SK-N-SH (cell line): Measurements from ENCODE around the gene CLCNKB. TPM values are rescaled to one million over a fixed set of nuclear protein-coding genes. Genes with fewer than 3 reads are reported as not detected.

Experiments
- CTCF ChIA-PET: fragments of 300-600, 350-600 bp; formaldehyde crosslinking; extraction: SDS; loops from one replicate; lab custom pipeline; 2021; lab: Yijun Ruan, JAX
- POLR2A ChIA-PET: fragments of 350-600 bp; sonication (Branson Sonifier 250); formaldehyde crosslinking; extraction: SDS; loops from one replicate; lab custom pipeline; 2020; ENCODE audit warnings: antibody characterized with exemption, inconsistent platforms; lab: Yijun Ruan, JAX
- DNase-seq: peaks from one replicate; pipeline ENCODE4 v3.0.0; 2012
- H2AFZ ChIP-seq: fragments of 200-600 bp; sonication (generic); 2 replicates; pipeline ENCODE4 v1.8.1; 2016; ENCODE audit warnings: antibody characterized with exemption, mild to moderate bottlenecking, low read depth
- H3F3A ChIP-seq: fragments of 200-600 bp; sonication (generic); replicated peaks from 2 replicates; pipeline ENCODE3; 2016; ENCODE audit warnings: antibody characterized with exemption, mild to moderate bottlenecking; ENCODE audit not compliant: insufficient read depth
- H3K27ac ChIP-seq, 2 experiments: fragments of 200-500 bp in 1 of 2; fragments of 200-600 bp in 1 of 2; sonication (Bioruptor generic) in 1 of 2; sonication (generic), shearing (Covaris generic) in 1 of 2; 2 replicates each; pipeline versions ENCODE4 v1.5.1 to v1.6.1; 2014 to 2016; ENCODE audit warnings: low read depth in 2 of 2, inconsistent platforms in 1 of 2, low read length in 1 of 2, mild to moderate bottlenecking in 1 of 2, mixed read lengths in 1 of 2
- H3K27me3 ChIP-seq: fragments of 200-600 bp; sonication (generic), shearing (Covaris generic); 2 replicates; pipeline ENCODE4 v1.6.1; 2016; ENCODE audit warnings: mixed run types; ENCODE audit not compliant: insufficient read depth
- H3K36me3 ChIP-seq, 2 experiments: fragments of 200-500 bp in 1 of 2; fragments of 200-600 bp in 1 of 2; sonication (Bioruptor generic) in 1 of 2; sonication (generic) in 1 of 2; replicated peaks in 1 of 2; 2 replicates each; pipeline versions ENCODE3 to v1.5.1; 2014 to 2016; ENCODE audit warnings: low read length in 1 of 2, mild to moderate bottlenecking in 1 of 2; ENCODE audit not compliant: insufficient read depth in 2 of 2, control insufficient read depth in 1 of 2
- H3K4me1 ChIP-seq, 2 experiments: fragments of 200-500 bp in 1 of 2; fragments of 200-600 bp in 1 of 2; sonication (Bioruptor generic) in 1 of 2; sonication (generic), shearing (Covaris generic) in 1 of 2; 2 replicates each; pipeline versions ENCODE4 v1.5.1 to v1.6.1; 2014 to 2016; ENCODE audit warnings: low read depth in 1 of 2, low read length in 1 of 2, mixed run types in 1 of 2; ENCODE audit not compliant: insufficient read depth in 2 of 2, control insufficient read depth in 1 of 2
- H3K4me2 ChIP-seq: fragments of 200-600 bp; sonication (generic), shearing (Covaris generic); 2 replicates; pipeline ENCODE4 v1.6.1; 2017; ENCODE audit warnings: mixed run types
- H3K4me3 ChIP-seq, 2 experiments: fragments of 200-500 bp in 1 of 2; fragments of 200-600 bp in 1 of 2; sonication (Bioruptor generic) in 1 of 2; sonication (generic), shearing (Covaris generic) in 1 of 2; 2 replicates each; pipeline versions ENCODE4 v1.5.1 to v1.8.1; 2014 to 2016; ENCODE audit warnings: low read depth in 2 of 2, inconsistent platforms in 1 of 2, low read length in 1 of 2, mild to moderate bottlenecking in 1 of 2, mixed read lengths in 1 of 2, moderate library complexity in 1 of 2
- H3K79me2 ChIP-seq: fragments of 200-600 bp; sonication (generic); 2 replicates; pipeline ENCODE4 v1.8.1; 2017; ENCODE audit warnings: mild to moderate bottlenecking; ENCODE audit not compliant: insufficient read depth
- H3K9ac ChIP-seq: fragments of 200-600 bp; sonication (generic); 2 replicates; pipeline ENCODE4 v1.6.1; 2017; ENCODE audit warnings: mixed run types
- H3K9me2 ChIP-seq: fragments of 200-600 bp; sonication (generic); 2 replicates; pipeline ENCODE4 v1.6.1; 2017; ENCODE audit warnings: mixed run types
- H3K9me3 ChIP-seq: fragments of 200-600 bp; sonication (generic); 2 replicates; pipeline ENCODE4 v1.6.1; 2017; ENCODE audit warnings: mixed run types, mild to moderate bottlenecking, moderate library complexity
- H4K20me1 ChIP-seq: fragments of 200-600 bp; sonication (generic); 2 replicates; pipeline ENCODE4 v1.6.1; 2017; ENCODE audit warnings: mild to moderate bottlenecking, mixed run types; ENCODE audit not compliant: insufficient read depth
- CHD2 ChIP-seq: fragments of 150-350 bp; IDR thresholded peaks from 2 replicates; pipeline ENCODE4 v1.6.1; 2018; ENCODE audit warnings: low read length; ENCODE audit not compliant: partially characterized antibody
- EZH2phosphoT487 ChIP-seq: fragments of 200-600 bp; sonication (generic); IDR thresholded peaks from 2 replicates; pipeline ENCODE4 v1.6.1; 2017; ENCODE audit warnings: low read depth, mixed run types, mild to moderate bottlenecking, antibody characterized with exemption, moderate library complexity, borderline replicate concordance
- FOSL2 ChIP-seq: IDR thresholded peaks from 2 replicates; pipeline ENCODE4 v1.4.0; 2012; ENCODE audit warnings: low read depth, mild to moderate bottlenecking, moderate library complexity, borderline replicate concordance
- GABPA ChIP-seq: IDR thresholded peaks from 2 replicates; pipeline ENCODE4 v1.4.0; 2012; ENCODE audit warnings: low read depth, mild to moderate bottlenecking
- JUND ChIP-seq: IDR thresholded peaks from 2 replicates; pipeline ENCODE4 v1.4.0; 2012
- MEF2A ChIP-seq: IDR thresholded peaks from 2 replicates; pipeline ENCODE4 v1.4.0; 2012; ENCODE audit warnings: low read depth, borderline replicate concordance
- MXI1 ChIP-seq: IDR thresholded peaks from 2 replicates; pipeline ENCODE4 v1.6.1; 2012; ENCODE audit warnings: mild to moderate bottlenecking, low read depth, low read length, improper control_type of control experiment
- NFIC ChIP-seq: IDR thresholded peaks from 2 replicates; pipeline ENCODE4 v1.4.0; 2012; ENCODE audit warnings: borderline replicate concordance
- RAD21 ChIP-seq: IDR thresholded peaks from 2 replicates; pipeline ENCODE4 v1.6.1; 2012; ENCODE audit warnings: mild to moderate bottlenecking, low read length
- RCOR1 ChIP-seq: fragments of 150-350 bp; IDR thresholded peaks from 2 replicates; pipeline ENCODE4 v1.6.1; 2017; ENCODE audit warnings: antibody characterized with exemption, low read length
- RXRA ChIP-seq: IDR thresholded peaks from 2 replicates; pipeline ENCODE4 v1.4.0; 2012; ENCODE audit warnings: low read depth, mild to moderate bottlenecking, borderline replicate concordance
- SIN3A ChIP-seq: IDR thresholded peaks from 2 replicates; pipeline ENCODE4 v1.6.1; 2012; ENCODE audit warnings: low read depth, mild to moderate bottlenecking, low read length, moderate library complexity, borderline replicate concordance
- YY1 ChIP-seq: IDR thresholded peaks from 2 replicates; pipeline ENCODE4 v1.4.0; 2012; ENCODE audit warnings: low read depth, mild to moderate bottlenecking
- WGBS: methylation state at CpG from one replicate; pipeline ENCODE4 v1.1.6; 2017; ENCODE audit warnings: low lambda C conversion rate; 5-methylcytosine and 5-hydroxymethylcytosine counted together
- polyA plus RNA-seq, 3 experiments: library from polyadenylated mRNA; depleted of rRNA; stranded (reverse); fragments of >200 nt; gene quantifications; 2 replicates each; pipeline ENCODE4 v1.2.3, GENCODE V29; 2012
- TF ChIP-seq, protein P1 (sequence below): IDR thresholded peaks from 2 replicates; pipeline ENCODE4 v1.4.0; 2012; ENCODE audit warnings: low read depth, borderline replicate concordance
- TF ChIP-seq, protein P2 (sequence below): IDR thresholded peaks from 2 replicates; pipeline ENCODE4 v1.6.1; 2012; ENCODE audit warnings: mild to moderate bottlenecking, low read depth, low read length, moderate library complexity
- TF ChIP-seq, protein P3 (sequence below): IDR thresholded peaks from 2 replicates; pipeline ENCODE4; 2012
- TF ChIP-seq, protein P4 (sequence below): IDR thresholded peaks from 2 replicates; pipeline ENCODE4 v1.4.0; 2012; ENCODE audit warnings: low read depth

Gene CLCNKB
- polyA plus RNA-seq, 1 of the 3 experiments (the other 2 are of a cell fraction) = 0.41 TPM

DNA sequence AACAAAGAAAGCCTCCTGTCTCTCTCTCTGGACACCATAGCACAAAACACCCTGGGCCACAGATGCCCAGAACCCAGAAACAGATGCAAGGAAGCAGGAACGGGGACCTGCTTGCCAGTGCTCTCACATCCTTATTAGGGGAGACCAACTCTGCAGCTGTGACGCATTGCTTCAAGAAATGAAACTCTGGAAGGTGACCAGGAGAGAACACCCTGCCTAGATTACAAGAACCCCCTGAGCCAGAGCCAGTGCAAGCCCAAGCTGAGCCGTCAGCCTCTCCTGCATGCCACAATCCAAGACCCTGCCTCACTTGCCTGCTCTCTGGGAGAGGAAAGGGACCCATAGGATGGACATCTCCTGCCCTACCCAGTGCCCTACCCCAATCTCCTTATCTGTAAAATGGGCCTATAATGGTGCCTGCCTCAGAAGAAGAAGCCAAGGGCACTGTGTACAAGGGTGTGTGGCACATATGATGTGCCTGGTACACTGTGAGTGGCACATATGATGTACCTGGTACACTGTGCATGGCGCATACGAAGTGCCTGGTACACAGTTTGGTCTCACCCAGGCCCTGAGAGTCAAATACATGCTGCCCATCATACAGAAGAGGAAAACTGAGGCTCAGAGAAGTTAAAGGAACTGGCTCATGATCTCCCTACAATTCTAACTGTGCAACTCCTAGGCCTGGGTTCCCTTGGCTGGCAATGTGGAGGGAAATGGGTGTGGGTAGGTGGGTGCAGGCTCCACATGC is 46.7 kb downstream of the CLCNKB start:
- no peaks in the 10 kb centered on the region for H3K9me3 ChIP-seq
- no peaks in the 10 kb centered on the region for H3K9me2 ChIP-seq
- H3K36me3 ChIP-seq = no peaks in the 10 kb centered on the region
- H3K79me2 ChIP-seq = no peaks in the 10 kb centered on the region
- H3F3A ChIP-seq = no peaks in the 10 kb centered on the region
- no peak overlapping the region for H3K9ac ChIP-seq
- TF ChIP-seq NFIC = no peak
- no peak for TF ChIP-seq RAD21
- no peak for TF ChIP-seq FOSL2
- TF ChIP-seq, protein P1, sequence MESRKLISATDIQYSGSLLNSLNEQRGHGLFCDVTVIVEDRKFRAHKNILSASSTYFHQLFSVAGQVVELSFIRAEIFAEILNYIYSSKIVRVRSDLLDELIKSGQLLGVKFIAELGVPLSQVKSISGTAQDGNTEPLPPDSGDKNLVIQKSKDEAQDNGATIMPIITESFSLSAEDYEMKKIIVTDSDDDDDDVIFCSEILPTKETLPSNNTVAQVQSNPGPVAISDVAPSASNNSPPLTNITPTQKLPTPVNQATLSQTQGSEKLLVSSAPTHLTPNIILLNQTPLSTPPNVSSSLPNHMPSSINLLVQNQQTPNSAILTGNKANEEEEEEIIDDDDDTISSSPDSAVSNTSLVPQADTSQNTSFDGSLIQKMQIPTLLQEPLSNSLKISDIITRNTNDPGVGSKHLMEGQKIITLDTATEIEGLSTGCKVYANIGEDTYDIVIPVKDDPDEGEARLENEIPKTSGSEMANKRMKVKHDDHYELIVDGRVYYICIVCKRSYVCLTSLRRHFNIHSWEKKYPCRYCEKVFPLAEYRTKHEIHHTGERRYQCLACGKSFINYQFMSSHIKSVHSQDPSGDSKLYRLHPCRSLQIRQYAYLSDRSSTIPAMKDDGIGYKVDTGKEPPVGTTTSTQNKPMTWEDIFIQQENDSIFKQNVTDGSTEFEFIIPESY = no peak
- no peak for DNase-seq
- H4K20me1 ChIP-seq = no peaks in the 10 kb centered on the region
- H3K27me3 ChIP-seq = no peaks in the 10 kb centered on the region
- no peak overlapping the region for H2AFZ ChIP-seq
- H3K4me3 ChIP-seq = no peak overlapping the region
- ChIA-PET CTCF (no interaction called here), POLR2A (no interaction called here)
- no peak overlapping the region for H3K27ac ChIP-seq
- no peak overlapping the region for H3K4me2 ChIP-seq
- peaks cover 0 to 3% of the 10 kb centered on the region in 2 experiments; a peak in 1 of 4 replicates for H3K4me1 ChIP-seq
- WGBS = 69% methylated on average over 2 of the region's 5 CpGs

DNA sequence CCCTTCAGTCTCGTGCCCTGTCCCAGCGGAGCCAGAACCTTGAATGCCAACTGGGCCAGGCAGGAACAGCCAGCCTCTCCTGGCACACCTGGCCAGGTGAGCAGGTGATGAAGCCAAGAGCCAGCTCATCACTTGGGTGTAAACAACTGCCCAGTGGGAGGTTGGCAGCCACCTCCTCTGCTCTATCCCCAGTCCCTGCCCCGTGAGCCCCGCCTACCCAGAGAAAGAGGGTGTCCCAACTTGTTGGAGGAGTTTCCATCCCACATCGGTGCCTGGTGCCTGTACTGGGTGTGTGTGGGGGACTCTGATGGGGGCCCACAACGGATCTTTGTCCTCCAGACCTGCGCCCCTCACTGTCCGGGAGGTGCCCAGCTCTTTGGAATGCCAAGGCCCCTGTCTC is 47.7 kb downstream of the CLCNKB start:
- no peak overlapping the region for H2AFZ ChIP-seq
- no peak overlapping the region for H3K4me2 ChIP-seq
- H3K9me3 ChIP-seq = no peaks in the 10 kb centered on the region
- H3K79me2 ChIP-seq = no peaks in the 10 kb centered on the region
- no peak overlapping the region for H3K27ac ChIP-seq
- ChIA-PET POLR2A (no interaction called here), CTCF (interaction anchor here (0.6 to 3.5 kb wide), 3 partner anchors 9 to 13 kb away, joined by 3 to 22 read pairs (median 19); no protein-coding TSS in a partner anchor)
- no peaks in the 10 kb centered on the region for H3K27me3 ChIP-seq
- no peaks in the 10 kb centered on the region for H4K20me1 ChIP-seq
- WGBS = 92% methylated on average over 7 of the region's 8 CpGs
- H3K9ac ChIP-seq = no peak overlapping the region
- DNase-seq = no peak
- peaks cover 0 to 3% of the 10 kb centered on the region in 2 experiments; a peak in 1 of 4 replicates for H3K4me1 ChIP-seq
- no peak overlapping the region for H3K4me3 ChIP-seq
- H3F3A ChIP-seq = no peaks in the 10 kb centered on the region
- H3K36me3 ChIP-seq = no peaks in the 10 kb centered on the region
- no peaks in the 10 kb centered on the region for H3K9me2 ChIP-seq
- TF ChIP-seq SIN3A (no peak), MXI1 (no peak), NFIC (no peak), MEF2A (no peak), CHD2 (no peak), JUND (no peak), FOSL2 (no peak), RXRA (no peak), EZH2phosphoT487 (no peak), YY1 (no peak), RAD21 (no peak), GABPA (no peak), RCOR1 (no peak)
- TF ChIP-seq, protein P2, sequence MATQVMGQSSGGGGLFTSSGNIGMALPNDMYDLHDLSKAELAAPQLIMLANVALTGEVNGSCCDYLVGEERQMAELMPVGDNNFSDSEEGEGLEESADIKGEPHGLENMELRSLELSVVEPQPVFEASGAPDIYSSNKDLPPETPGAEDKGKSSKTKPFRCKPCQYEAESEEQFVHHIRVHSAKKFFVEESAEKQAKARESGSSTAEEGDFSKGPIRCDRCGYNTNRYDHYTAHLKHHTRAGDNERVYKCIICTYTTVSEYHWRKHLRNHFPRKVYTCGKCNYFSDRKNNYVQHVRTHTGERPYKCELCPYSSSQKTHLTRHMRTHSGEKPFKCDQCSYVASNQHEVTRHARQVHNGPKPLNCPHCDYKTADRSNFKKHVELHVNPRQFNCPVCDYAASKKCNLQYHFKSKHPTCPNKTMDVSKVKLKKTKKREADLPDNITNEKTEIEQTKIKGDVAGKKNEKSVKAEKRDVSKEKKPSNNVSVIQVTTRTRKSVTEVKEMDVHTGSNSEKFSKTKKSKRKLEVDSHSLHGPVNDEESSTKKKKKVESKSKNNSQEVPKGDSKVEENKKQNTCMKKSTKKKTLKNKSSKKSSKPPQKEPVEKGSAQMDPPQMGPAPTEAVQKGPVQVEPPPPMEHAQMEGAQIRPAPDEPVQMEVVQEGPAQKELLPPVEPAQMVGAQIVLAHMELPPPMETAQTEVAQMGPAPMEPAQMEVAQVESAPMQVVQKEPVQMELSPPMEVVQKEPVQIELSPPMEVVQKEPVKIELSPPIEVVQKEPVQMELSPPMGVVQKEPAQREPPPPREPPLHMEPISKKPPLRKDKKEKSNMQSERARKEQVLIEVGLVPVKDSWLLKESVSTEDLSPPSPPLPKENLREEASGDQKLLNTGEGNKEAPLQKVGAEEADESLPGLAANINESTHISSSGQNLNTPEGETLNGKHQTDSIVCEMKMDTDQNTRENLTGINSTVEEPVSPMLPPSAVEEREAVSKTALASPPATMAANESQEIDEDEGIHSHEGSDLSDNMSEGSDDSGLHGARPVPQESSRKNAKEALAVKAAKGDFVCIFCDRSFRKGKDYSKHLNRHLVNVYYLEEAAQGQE = no peak
- TF ChIP-seq, protein P1 = no peak
- TF ChIP-seq, protein P3, sequence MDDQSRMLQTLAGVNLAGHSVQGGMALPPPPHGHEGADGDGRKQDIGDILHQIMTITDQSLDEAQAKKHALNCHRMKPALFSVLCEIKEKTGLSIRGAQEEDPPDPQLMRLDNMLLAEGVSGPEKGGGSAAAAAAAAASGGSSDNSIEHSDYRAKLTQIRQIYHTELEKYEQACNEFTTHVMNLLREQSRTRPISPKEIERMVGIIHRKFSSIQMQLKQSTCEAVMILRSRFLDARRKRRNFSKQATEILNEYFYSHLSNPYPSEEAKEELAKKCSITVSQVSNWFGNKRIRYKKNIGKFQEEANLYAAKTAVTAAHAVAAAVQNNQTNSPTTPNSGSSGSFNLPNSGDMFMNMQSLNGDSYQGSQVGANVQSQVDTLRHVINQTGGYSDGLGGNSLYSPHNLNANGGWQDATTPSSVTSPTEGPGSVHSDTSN = no peak
- TF ChIP-seq, protein P4, sequence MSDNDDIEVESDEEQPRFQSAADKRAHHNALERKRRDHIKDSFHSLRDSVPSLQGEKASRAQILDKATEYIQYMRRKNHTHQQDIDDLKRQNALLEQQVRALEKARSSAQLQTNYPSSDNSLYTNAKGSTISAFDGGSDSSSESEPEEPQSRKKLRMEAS = no peak
